Activated T-cell treated with anti-CD3 and anti-CD28 coated beads, Interleukin-2, amount 50 U/mL, for 4 hours (primary cell): ENCODE results near the gene MBD3L2. TPM values are rescaled to one million over a fixed set of nuclear protein-coding genes. Genes with fewer than 3 reads are reported as not detected.
"Not testable (repeated sequence)": the region's sequence is repeated elsewhere in the genome, so short reads cannot be mapped to it uniquely, and the experiment has no call there.

ENCODE experiments used
- ATAC-seq, 2 donors: fragments of 200-7000 bp; cut with Tn5 transposase; one replicate each; pipeline ENCODE4 v1.10.0; 2021
- DNase-seq: peaks from one replicate; pipeline ENCODE4 v3.0.0-alpha.2; 2020
- H3K27me3 Mint-ChIP-seq: one replicate; pipeline ENCODE4 v1.8.0; 2021; ENCODE audit warnings: low read depth, mixed read lengths
- H3K36me3 Mint-ChIP-seq: one replicate; pipeline ENCODE4 v1.8.0; 2022; ENCODE audit warnings: mixed read lengths; ENCODE audit not compliant: insufficient read depth
- H3K4me1 Mint-ChIP-seq: one replicate; pipeline ENCODE4 v1.8.0; 2021; ENCODE audit warnings: low read depth, mixed read lengths
- H3K4me3 Mint-ChIP-seq: one replicate; pipeline ENCODE4 v1.8.0; 2021; ENCODE audit warnings: mild to moderate bottlenecking, moderate library complexity, mixed read lengths
- H3K9me3 Mint-ChIP-seq: one replicate; pipeline ENCODE4 v1.8.0; 2021; ENCODE audit warnings: mixed read lengths
- total RNA-seq, 3 donors: library from RNA; stranded (reverse); gene quantifications; one replicate each; pipeline ENCODE4 v1.2.1, GENCODE V29; 2021

Gene MBD3L2
- total RNA-seq, 3 donors from 2014 or later, result not detected

- DNase-seq, H3K4me1 Mint-ChIP-seq, H3K9me3 Mint-ChIP-seq, H3K27me3 Mint-ChIP-seq, H3K36me3 Mint-ChIP-seq, H3K4me3 Mint-ChIP-seq, ATAC-seq: not testable (repeated sequence)
These were observed 7.6 kb upstream of the MBD3L2 start for GRCh38 chr19:7041563-7041962.

GRCh38 chr19:7051421-7051820 lies 2.3 kb downstream of the MBD3L2 start:
- not testable (repeated sequence) for H3K9me3 Mint-ChIP-seq, DNase-seq, H3K4me3 Mint-ChIP-seq, ATAC-seq, H3K4me1 Mint-ChIP-seq, H3K36me3 Mint-ChIP-seq, H3K27me3 Mint-ChIP-seq

GRCh38 chr19:7052896-7053295 lies 3.8 kb downstream of the MBD3L2 start:
- H3K9me3 Mint-ChIP-seq, DNase-seq, H3K4me1 Mint-ChIP-seq, H3K27me3 Mint-ChIP-seq, H3K36me3 Mint-ChIP-seq, H3K4me3 Mint-ChIP-seq, ATAC-seq: not testable (repeated sequence)

GRCh38 chr19:7054635-7055368 lies 5.7 kb downstream of the MBD3L2 start:
- H3K27me3 Mint-ChIP-seq, H3K4me3 Mint-ChIP-seq, H3K4me1 Mint-ChIP-seq, DNase-seq, H3K9me3 Mint-ChIP-seq, H3K36me3 Mint-ChIP-seq, ATAC-seq: not testable (repeated sequence)

GRCh38 chr19:7055679-7056078 lies 6.6 kb downstream of the MBD3L2 start:
- H3K4me3 Mint-ChIP-seq, H3K36me3 Mint-ChIP-seq: not testable (repeated sequence)

GRCh38 chr19:7056371-7056770 lies 7.2 kb downstream of the MBD3L2 start:
- not testable (repeated sequence) for H3K4me1 Mint-ChIP-seq, H3K4me3 Mint-ChIP-seq, DNase-seq, ATAC-seq, H3K9me3 Mint-ChIP-seq, H3K36me3 Mint-ChIP-seq, H3K27me3 Mint-ChIP-seq

More at GRCh38 chr19:7055679-7056078, 6.6 kb downstream of the MBD3L2 start:
- not testable (repeated sequence) for H3K9me3 Mint-ChIP-seq, H3K27me3 Mint-ChIP-seq, DNase-seq, H3K4me1 Mint-ChIP-seq, ATAC-seq

- not testable (repeated sequence) for ATAC-seq, H3K4me1 Mint-ChIP-seq, H3K9me3 Mint-ChIP-seq, H3K27me3 Mint-ChIP-seq, DNase-seq, H3K4me3 Mint-ChIP-seq, H3K36me3 Mint-ChIP-seq
These were observed 9.5 kb downstream of the MBD3L2 start, which contains the start of gene MBD3L3 for GRCh38 chr19:7058576-7058975. Gene MBD3L3 (minus strand): TSS chr19:7058676. CDS start chr19:7058605, 71 bp downstream.

GRCh38 chr19:7059977-7060376 lies 10.9 kb downstream of the MBD3L2 start:
- not testable (repeated sequence) for H3K4me3 Mint-ChIP-seq, ATAC-seq, H3K9me3 Mint-ChIP-seq, H3K4me1 Mint-ChIP-seq, H3K36me3 Mint-ChIP-seq, DNase-seq, H3K27me3 Mint-ChIP-seq

- Mint-ChIP-seq H3K9me3 (no peaks in the 10 kb centered on the region), H3K36me3 (no peaks in the 10 kb centered on the region), H3K4me1 (no peaks in the 10 kb centered on the region), H3K27me3 (no peaks in the 10 kb centered on the region), H3K4me3 (no peak overlapping the region)
- DNase-seq (no peak), ATAC-seq (no peak)
These were observed 14.2 kb downstream of the MBD3L2 start for GRCh38 chr19:7063339-7063738.

GRCh38 chr19:7063764-7064418 lies 14.8 kb downstream of the MBD3L2 start:
- Mint-ChIP-seq H3K4me3 (no peak overlapping the region), H3K36me3 (no peaks in the 10 kb centered on the region), H3K27me3 (no peaks in the 10 kb centered on the region), H3K9me3 (no peaks in the 10 kb centered on the region), H3K4me1 (peaks cover 2% of the 10 kb centered on the region)
- ATAC-seq, result no peak
- no peak for DNase-seq

- not testable (repeated sequence) for H3K27me3 Mint-ChIP-seq, H3K36me3 Mint-ChIP-seq, DNase-seq, H3K4me3 Mint-ChIP-seq, ATAC-seq, H3K9me3 Mint-ChIP-seq
- peaks cover 14% of the 10 kb centered on the region for H3K4me1 Mint-ChIP-seq
These were observed 18.0 kb downstream of the MBD3L2 start for GRCh38 chr19:7067122-7067521.

- H3K9me3 Mint-ChIP-seq, result no peaks in the 10 kb centered on the region
These were observed 18.6 kb downstream of the MBD3L2 start for GRCh38 chr19:7067716-7068115.

GRCh38 chr19:7068599-7068998 lies 19.5 kb downstream of the MBD3L2 start:
- H3K9me3 Mint-ChIP-seq, result no peaks in the 10 kb centered on the region
- no peak for DNase-seq

More at GRCh38 chr19:7067716-7068115, 18.6 kb downstream of the MBD3L2 start:
- ATAC-seq (no peak), DNase-seq (no peak)
- Mint-ChIP-seq H3K4me3 (no peak overlapping the region), H3K27me3 (no peaks in the 10 kb centered on the region), H3K36me3 (peaks cover 13% of the 10 kb centered on the region), H3K4me1 (peaks cover 17% of the 10 kb centered on the region)

GRCh38 chr19:7069042-7069903 lies 20.2 kb downstream of the MBD3L2 start, which contains the start of gene ZNF557:
Gene ZNF557 (plus strand): TSS chr19:7069703. CDS start chr19:7075075, 5,372 bp downstream.
- ATAC-seq (peak; percentile 94 to 95), DNase-seq (peak; percentile 99)
- H3K4me1 Mint-ChIP-seq, result peaks cover 17% of the 10 kb centered on the region
- no peaks in the 10 kb centered on the region for H3K27me3 Mint-ChIP-seq
- peak within 1 kb of the TSS; percentile 95 for H3K4me3 Mint-ChIP-seq
- no peaks in the 10 kb centered on the region for H3K9me3 Mint-ChIP-seq
- H3K36me3 Mint-ChIP-seq, result peaks cover 20% of the 10 kb centered on the region

More at GRCh38 chr19:7068599-7068998, 19.5 kb downstream of the MBD3L2 start:
- Mint-ChIP-seq H3K4me3 (peak overlapping the region; percentile 95), H3K36me3 (peaks cover 16% of the 10 kb centered on the region), H3K27me3 (no peaks in the 10 kb centered on the region), H3K4me1 (peaks cover 17% of the 10 kb centered on the region)
- no peak for ATAC-seq
